C4-2B (cell line): ENCODE measurements around the gene SH3GL1.

Experiments used
- ZFX ChIP-seq: fragments of 450-650 bp; IDR thresholded peaks from 2 replicates; pipeline ENCODE4 v1.6.1; 2017
- TF ChIP-seq, protein P1 (sequence below): fragments of 450-650 bp; conservative IDR thresholded peaks from 2 replicates; pipeline ENCODE4 v1.5.1; 2017; ENCODE audit warnings: mild to moderate bottlenecking

DNA sequence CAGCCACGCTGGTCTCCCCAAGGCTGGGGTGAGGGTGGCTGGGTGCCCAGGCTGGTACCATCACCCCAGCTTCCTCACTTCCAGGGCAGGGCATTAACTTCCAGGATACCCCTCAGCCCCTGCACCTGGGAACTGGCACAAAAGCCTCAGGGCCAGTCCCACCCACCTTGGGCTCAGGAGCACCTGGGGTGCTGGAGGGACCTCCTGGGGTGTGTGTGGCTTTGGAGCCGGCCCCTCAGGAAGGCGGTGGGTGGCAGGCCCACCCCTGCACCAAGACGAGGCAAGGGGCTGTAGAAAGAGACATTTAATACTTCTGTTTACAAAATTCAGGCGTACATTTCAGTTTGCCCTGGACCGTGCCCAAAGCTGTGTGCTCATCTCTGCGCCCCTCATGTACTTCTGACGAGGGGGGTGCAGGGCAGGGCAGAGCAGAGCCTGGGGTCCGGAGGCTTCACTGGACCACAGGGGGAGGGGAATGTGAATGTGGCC is 40.2 kb downstream of the SH3GL1 start:
- TF ChIP-seq, protein P1, sequence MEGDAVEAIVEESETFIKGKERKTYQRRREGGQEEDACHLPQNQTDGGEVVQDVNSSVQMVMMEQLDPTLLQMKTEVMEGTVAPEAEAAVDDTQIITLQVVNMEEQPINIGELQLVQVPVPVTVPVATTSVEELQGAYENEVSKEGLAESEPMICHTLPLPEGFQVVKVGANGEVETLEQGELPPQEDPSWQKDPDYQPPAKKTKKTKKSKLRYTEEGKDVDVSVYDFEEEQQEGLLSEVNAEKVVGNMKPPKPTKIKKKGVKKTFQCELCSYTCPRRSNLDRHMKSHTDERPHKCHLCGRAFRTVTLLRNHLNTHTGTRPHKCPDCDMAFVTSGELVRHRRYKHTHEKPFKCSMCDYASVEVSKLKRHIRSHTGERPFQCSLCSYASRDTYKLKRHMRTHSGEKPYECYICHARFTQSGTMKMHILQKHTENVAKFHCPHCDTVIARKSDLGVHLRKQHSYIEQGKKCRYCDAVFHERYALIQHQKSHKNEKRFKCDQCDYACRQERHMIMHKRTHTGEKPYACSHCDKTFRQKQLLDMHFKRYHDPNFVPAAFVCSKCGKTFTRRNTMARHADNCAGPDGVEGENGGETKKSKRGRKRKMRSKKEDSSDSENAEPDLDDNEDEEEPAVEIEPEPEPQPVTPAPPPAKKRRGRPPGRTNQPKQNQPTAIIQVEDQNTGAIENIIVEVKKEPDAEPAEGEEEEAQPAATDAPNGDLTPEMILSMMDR: no peak
- TF ChIP-seq ZFX: no peak
